Measurements from ENCODE around the gene LMBRD2. TPM values are rescaled to one million over a fixed set of nuclear protein-coding genes. Genes with fewer than 3 reads are reported as not detected.

The LMBRD2 gene
- total RNA-seq, 1 donor from 2014 or later, result 12.1 TPM

DNA sequence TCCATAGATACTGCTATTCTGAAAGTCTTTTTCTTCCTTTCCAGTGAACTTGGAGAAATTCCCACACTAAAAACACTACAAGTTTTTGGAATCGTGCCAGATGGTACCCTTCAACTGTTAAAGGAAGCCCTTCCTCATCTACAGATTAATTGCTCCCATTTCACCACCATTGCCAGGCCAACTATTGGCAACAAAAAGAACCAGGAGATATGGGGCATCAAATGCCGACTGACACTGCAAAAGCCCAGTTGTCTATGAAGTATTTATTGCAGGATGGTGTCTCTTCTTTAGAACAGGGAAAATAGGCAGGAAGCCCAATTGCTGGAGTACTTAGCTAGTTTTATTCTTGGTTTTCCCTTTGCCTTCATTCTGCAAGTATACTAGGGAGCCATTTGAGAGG, 30.1 kb upstream of the LMBRD2 start:
- peaks cover 81% of the 10 kb centered on the region for H3K36me3 ChIP-seq

DNA sequence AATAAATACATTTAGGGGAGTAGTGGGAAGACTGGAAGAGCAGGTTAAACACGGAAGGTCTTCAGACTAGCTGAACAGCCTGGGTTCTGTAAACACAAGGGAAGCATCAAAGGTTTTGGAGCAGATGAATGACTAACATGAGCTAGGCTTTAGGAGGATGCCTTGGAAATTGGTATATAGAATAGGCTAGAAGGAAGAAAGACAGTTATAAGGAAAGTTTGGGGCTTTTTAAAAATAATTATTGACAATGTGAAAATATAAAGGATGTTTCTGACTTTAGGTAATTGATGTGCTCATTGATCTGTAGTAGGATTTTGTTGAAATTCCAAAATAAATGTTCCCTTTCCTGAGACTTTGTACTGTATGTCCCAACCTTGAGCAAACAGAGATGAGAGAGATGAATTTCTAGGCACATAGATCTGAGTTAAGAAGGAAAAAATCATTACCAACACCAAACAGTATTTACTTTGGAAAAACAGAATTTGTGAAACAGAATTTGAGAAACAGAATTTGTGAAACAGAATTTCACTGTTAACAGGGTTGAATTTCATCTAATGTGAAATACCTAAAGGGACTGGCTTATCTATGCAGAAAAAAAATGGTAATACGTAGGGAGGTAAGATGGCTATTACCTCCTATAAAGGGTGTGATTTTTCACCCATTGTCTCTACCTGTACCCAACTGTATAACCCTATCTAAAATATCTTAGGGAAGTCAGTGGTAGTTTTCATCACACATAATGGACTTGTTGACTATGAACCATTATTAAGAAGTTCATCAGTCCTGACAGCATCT, 29.1 kb upstream of the LMBRD2 start:
- no peaks in the 10 kb centered on the region for H3K4me1 ChIP-seq
- no peak for DNase-seq
- peaks cover 10% of the 10 kb centered on the region for H3K9me3 ChIP-seq (replicated peaks)
- peaks cover 83% of the 10 kb centered on the region for H3K36me3 ChIP-seq
- no peaks in the 10 kb centered on the region for H3K27me3 ChIP-seq (ENCODE audit: low read depth)
- intact Hi-C loops (cut with micrococcal nuclease), result no loop called here
- H3K27ac ChIP-seq (replicated peaks), result no peak overlapping the region
- TF ChIP-seq, protein P1, sequence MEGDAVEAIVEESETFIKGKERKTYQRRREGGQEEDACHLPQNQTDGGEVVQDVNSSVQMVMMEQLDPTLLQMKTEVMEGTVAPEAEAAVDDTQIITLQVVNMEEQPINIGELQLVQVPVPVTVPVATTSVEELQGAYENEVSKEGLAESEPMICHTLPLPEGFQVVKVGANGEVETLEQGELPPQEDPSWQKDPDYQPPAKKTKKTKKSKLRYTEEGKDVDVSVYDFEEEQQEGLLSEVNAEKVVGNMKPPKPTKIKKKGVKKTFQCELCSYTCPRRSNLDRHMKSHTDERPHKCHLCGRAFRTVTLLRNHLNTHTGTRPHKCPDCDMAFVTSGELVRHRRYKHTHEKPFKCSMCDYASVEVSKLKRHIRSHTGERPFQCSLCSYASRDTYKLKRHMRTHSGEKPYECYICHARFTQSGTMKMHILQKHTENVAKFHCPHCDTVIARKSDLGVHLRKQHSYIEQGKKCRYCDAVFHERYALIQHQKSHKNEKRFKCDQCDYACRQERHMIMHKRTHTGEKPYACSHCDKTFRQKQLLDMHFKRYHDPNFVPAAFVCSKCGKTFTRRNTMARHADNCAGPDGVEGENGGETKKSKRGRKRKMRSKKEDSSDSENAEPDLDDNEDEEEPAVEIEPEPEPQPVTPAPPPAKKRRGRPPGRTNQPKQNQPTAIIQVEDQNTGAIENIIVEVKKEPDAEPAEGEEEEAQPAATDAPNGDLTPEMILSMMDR (IDR thresholded peaks at IDR 0.05; ENCODE audit: borderline replicate concordance), result no peak
- no peak overlapping the region for H3K4me3 ChIP-seq

More for the DNA sequence above, 30.1 kb upstream of the LMBRD2 start:
- no peaks in the 10 kb centered on the region for H3K4me1 ChIP-seq
- H3K27me3 ChIP-seq (ENCODE audit: low read depth), result no peaks in the 10 kb centered on the region
- no peak for DNase-seq
- TF ChIP-seq, protein P1 (IDR thresholded peaks at IDR 0.05; ENCODE audit: borderline replicate concordance), result no peak
- intact Hi-C loops (cut with micrococcal nuclease), result no loop called here
- H3K4me3 ChIP-seq, result no peak overlapping the region
- H3K27ac ChIP-seq (replicated peaks), result no peak overlapping the region
- H3K9me3 ChIP-seq (replicated peaks), result peaks cover 10% of the 10 kb centered on the region

- DNase-seq, result no peak
- TF ChIP-seq, protein P1 (IDR thresholded peaks at IDR 0.05; ENCODE audit: borderline replicate concordance), result no peak
- Histone ChIP-seq H3K9me3 (replicated peaks) (peaks cover 3% of the 10 kb centered on the region), H3K4me1 (no peaks in the 10 kb centered on the region), H3K36me3 (peaks cover 79% of the 10 kb centered on the region), H3K27me3 (ENCODE audit: low read depth) (no peaks in the 10 kb centered on the region), H3K27ac (replicated peaks) (no peak overlapping the region), H3K4me3 (no peak overlapping the region)
- intact Hi-C loops (cut with micrococcal nuclease), result no loop called here
These were observed 28.3 kb upstream of the LMBRD2 start for GRCh38 chr5:36179950-36180349.

- TF ChIP-seq, protein P1 (IDR thresholded peaks at IDR 0.05; ENCODE audit: borderline replicate concordance), result no peak
These were observed 26.8 kb upstream of the LMBRD2 start for GRCh38 chr5:36178524-36178890.

DNA sequence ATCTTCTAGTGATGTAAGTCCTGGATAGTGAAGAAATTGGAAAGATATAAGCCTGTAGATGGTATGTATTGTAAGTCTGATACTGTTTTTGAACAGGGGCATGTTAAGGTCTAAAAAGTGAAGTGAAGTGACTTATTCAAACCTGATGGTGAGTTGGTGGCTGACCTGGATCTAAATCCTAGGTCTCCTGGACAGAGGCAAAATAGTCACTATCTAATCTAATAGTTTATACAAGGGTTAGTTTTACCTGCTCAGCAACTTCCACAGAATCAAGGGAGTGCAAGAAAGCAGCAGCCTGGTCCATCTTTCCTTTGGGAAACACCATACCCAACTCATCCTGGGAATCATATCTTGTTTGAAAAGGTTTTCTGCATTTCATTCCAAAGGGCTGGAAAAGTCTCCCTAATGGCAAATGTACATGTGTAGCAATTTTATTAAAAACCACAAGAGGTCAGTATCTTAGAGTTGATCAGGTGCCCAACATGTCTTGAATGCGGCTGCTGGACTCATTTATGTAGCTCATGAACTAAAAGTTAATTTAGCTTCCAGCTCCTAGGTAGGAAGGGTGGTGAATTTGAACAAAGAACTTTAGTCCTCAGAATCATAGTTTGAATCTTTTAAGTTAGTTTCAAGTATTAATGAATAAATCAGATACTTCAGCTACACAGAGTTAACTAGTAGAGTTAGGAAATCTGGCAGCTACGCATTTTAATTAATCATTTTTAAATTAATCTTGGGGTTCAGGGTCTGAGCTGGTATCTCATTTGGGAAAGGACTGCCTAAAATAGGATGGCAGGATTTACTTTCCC, 26.2 kb upstream of the LMBRD2 start:
- no peak for DNase-seq
- H3K4me3 ChIP-seq, result no peak overlapping the region
- TF ChIP-seq, protein P1 (IDR thresholded peaks at IDR 0.05; ENCODE audit: borderline replicate concordance), result peak; percentile 67
- intact Hi-C loops (cut with micrococcal nuclease), result no loop called here
- H3K27me3 ChIP-seq (ENCODE audit: low read depth), result no peaks in the 10 kb centered on the region
- no peaks in the 10 kb centered on the region for H3K4me1 ChIP-seq
- peaks cover 82% of the 10 kb centered on the region for H3K36me3 ChIP-seq
- H3K9me3 ChIP-seq (replicated peaks), result no peaks in the 10 kb centered on the region
- no peak overlapping the region for H3K27ac ChIP-seq (replicated peaks)

More at GRCh38 chr5:36178524-36178890, 26.8 kb upstream of the LMBRD2 start:
- Histone ChIP-seq H3K27ac (replicated peaks) (no peak overlapping the region), H3K9me3 (replicated peaks) (no peaks in the 10 kb centered on the region), H3K4me1 (no peaks in the 10 kb centered on the region), H3K36me3 (peaks cover 82% of the 10 kb centered on the region), H3K27me3 (ENCODE audit: low read depth) (no peaks in the 10 kb centered on the region), H3K4me3 (no peak overlapping the region)
- no peak for DNase-seq
- intact Hi-C loops (cut with micrococcal nuclease), result no loop called here
